ENCODE results near the gene LAMC2.

Gene LAMC2

DNA sequence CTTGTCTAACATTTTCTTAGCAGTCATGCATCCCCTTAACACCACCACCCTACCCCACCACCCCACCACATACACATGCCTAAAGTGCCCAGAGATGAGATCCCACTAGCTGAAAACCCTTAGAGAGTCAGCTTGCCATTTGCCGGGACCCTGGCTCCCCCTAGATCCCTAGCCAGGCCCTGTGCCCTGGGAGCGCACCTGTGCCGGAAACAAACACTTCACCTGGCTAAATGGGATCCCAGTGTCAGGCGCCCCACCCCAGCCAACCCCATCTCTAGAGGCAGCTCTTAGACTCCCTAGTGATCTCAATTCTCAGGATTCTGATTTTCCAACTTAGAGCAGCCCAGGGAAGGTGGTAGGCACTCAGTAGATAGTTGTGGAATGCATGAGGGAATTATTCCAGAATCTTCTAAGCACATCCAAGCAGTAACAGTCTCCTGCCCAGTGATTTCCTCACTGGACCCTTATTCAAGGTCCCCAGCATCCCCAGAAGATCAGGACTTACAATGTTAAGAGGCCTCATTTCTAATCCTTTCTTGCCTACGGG, 105.2 kb downstream of the LAMC2 start:
- DNase-seq = no peak

DNA sequence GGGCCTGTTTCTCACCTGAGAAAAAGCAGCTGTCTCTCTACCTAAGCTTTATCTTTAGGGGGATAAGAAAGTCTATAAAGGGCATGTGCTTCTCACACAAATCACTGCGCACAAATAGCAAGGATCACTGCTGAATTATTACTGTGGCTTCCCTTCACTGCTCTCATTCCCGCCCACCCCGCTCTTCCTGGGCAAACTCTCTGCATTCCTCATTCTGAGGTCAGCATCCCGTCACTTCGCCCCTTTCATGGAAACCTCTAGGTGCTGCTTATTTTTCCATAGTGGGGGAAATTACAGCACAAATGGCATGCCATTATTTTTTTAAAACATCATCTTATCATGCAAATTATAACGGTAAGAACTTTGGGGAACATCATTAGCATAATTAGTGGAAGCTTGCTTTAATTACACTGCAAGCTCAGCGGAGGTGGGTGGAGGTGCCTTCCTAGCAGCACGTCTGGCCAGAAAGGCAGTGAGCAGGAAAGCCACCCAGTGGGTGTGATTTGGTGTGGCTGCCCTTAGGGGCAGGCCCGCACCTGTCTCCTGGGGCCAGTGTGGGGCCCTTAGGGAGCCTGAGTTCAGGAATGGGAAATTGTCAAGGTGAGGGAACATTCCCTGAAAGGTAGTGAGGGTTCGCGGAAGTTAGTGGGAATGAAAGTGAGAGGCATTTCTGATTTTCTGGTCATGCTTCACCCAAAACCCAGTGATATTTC, 105.9 kb downstream of the LAMC2 start:
- DNase-seq = no peak

DNA sequence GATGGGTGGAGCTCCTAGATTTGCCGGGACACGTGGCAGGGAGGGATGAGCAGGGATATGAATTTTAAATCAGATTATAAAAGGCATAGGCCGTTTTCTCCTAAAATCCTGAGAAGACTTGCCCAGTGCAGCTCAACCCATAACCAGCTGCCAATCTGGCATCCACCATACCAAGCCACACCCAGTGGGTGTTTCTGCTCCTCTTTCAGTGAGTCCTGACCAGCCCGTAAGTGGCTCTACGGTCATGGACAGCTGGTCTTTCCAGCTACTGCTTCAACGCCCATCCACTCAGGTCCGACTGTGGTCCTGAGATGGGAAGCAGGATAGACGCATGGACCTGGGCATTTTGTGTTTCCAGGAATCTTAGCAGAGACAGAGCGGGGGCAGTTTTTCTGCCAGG, 107.2 kb downstream of the LAMC2 start:
- DNase-seq = no peak

DNA sequence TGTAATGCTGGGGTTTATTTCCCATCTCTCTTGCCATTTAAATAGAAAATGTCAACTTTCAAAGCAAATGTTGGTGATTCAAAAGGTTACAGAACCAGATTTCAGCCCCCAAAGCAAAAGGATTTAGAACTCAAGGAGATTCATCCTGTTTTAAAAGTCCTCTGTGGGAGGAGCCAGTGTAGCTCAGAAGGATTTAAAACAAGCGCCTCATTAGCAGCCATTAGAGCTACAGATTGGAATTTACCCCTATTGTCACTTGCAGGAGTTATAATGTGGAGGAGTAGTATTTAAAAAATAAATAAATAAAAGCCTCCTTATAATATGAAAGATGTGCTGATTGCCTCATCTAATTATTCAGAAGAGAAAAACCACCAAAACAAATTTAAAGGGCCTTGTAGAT, 107.8 kb downstream of the LAMC2 start:
- no peak for DNase-seq
